Frontal cortex (tissue), 4 donors: ENCODE measurements around the gene FOXK2. TPM values are rescaled to one million over a fixed set of nuclear protein-coding genes. Genes with fewer than 3 reads are reported as not detected.

Experiments
- DNase-seq, 2 donors: peaks; one replicate each; pipeline ENCODE4 v3.0.0; 2012; ENCODE audit warnings: low spot score in 2 of 2
- FAIRE-seq: peaks from 2 replicates; lab custom pipeline; 2012; peaks lifted over from hg19 to GRCh38; lab: Jason Lieb, UNC
- total RNA-seq: library from RNA; depleted of rRNA; stranded (reverse); fragments of >200 nt; gene quantifications from one replicate; pipeline ENCODE4 v1.2.3, GENCODE V29; 2014
- donor health status: control.
- donor health status: control.
- donor health status: control.

Gene FOXK2
- total RNA-seq, 1 donor from 2014 or later = 40.8 TPM

DNA sequence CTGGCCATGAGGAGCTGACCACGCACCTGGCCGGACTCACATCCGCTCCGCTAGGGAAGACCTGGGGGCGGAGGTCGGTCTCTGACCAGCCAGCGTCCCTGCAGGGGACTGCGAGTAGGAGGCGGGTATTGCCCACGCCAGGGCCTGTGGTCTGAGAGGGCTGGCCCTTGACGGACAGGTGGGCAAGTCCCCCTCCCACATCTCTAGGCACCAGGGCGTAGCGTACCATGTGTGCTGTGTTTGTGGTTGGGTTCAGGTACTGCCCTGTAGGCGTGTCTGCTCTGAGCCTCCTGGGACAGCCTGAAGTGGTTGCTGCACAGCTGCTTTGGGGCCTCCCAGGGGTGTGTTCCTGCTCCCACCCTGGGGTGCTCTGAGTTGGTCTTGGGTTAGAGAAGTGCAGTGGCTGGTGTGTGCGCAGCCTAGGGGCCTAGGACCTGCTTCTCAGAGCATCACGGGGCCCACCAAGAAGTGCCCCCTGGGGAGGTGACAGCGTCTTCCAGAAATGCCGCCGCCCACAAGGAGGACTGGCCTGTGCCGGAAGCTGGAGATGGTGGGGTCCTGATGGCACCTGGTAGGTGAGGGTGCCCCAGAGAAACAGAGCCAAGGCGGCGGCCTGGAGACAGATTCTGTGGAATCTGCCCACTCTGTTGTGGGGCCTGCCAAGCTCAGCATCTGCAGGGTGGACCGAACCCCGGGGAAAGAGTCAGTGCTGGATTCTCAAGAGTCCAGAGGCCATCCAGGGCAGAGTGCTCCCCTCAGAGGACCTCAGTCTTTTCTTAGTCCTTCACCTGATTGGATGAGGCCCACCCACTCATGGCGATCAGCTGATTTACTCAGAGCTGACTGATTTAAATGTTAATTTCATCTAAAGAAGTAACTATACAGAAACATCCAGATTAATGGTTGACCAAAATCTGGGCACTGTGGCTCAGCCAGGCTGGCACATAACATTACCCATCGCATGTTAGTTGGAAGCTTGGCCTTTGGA, 80.4 kb downstream of the FOXK2 start:
- DNase-seq = no peak
- no peak for FAIRE-seq

- no peak for FAIRE-seq
- DNase-seq = no peak
Observed at GRCh38 chr17:82600731-82601446, 81.4 kb downstream of the FOXK2 start.

DNA sequence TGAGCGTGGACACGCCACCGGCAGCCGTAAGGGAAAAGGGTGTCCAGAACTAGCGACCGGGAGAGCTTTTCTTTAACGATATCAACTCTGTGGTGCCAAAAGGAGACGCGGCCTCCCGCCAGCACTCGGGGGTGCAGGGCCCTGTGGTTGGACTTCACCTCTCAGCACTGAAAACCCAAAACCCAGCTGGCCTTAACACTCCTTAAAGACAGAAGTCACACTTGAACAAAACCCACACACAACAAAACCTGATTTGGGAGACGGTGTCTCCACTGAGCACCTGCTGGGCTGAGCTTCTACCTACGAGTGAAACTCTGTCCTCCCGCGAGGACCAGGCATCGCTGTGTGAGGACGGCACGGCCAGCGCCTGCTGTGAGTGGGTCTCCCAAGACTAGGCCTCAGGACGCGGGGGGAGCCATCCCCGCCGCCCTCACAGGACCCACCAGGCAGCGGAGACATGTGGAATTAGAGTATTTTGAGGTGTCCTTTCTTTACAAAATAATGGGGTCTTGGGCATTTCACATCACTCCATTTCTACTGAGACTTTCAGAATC, 82.0 kb downstream of the FOXK2 start:
- no peak for FAIRE-seq
- no peak for DNase-seq

DNA sequence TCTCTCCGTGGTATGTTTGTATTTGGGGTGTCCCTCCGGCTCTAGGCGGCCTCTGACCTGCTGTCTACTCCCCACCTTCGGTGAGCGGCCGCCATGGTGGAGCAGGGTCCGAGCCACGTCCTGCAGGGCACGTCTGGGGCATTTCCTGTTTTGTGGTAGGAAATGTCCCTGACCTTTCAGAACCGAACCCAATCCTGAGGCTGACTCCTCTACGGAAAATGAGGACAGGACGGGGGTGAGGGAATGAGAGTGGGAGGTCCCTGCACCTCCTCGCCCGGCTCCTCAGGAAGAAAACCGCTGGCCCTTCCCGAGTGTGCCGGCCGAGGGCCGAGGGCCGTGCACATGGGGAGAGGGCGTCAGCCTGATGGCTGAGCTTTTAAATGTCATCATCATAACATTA, 83.0 kb downstream of the FOXK2 start:
- DNase-seq = no peak
- no peak for FAIRE-seq

- DNase-seq = no peak
- FAIRE-seq = no peak
Observed at GRCh38 chr17:82602986-82603710, 83.6 kb downstream of the FOXK2 start.

DNA sequence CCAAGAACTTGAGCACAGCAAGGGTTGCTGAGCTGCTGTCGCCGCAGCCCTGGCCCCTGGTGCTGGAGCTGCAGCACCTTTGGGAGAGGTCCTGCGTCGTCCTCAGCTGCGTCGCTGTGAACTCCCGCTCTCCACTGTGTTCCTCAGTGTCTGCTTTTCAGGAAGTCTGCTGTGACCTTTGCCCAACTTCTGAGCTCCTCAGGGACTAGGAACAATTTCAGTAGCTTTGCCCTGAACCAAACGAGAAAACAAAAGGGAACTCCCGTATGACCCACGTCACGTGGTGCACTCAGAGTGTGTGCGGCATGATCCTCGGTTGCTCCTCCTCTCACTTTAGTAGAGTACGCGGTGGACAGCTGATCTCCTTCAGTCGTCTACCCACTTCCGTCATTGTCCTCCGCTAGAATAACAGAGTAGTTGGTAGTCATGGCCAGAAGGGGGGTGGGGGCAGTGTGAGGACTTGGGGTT, 84.5 kb downstream of the FOXK2 start:
- DNase-seq (peak; percentile 64 to 74), FAIRE-seq (no peak)

- DNase-seq (no peak), FAIRE-seq (no peak)
Observed at GRCh38 chr17:82604532-82604931, 85.0 kb downstream of the FOXK2 start.

- DNase-seq (no peak), FAIRE-seq (no peak)
Observed at GRCh38 chr17:82605939-82606600, 86.5 kb downstream of the FOXK2 start.

GRCh38 chr17:82608816-82609215, 89.3 kb downstream of the FOXK2 start:
- DNase-seq (no peak), FAIRE-seq (no peak)

DNA sequence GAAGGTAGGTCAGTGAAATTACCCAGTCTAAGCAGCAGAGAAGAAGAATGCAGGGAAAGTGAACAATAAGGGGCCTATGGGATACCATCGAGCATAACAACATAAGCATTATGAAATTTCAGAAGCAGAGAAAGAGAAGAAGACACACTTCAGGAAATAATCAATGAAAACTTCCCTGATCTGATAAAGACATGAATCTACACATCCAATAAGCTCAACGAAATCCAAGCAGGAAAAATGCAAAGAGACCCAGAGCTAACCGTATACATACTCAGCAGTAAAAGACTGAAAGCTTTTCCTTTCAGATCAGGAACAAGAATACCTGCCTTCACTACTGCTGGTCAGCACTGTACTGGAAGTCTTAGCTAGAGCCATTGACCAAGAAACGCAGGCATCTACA, 90.1 kb downstream of the FOXK2 start:
- DNase-seq (no peak), FAIRE-seq (no peak)

DNA sequence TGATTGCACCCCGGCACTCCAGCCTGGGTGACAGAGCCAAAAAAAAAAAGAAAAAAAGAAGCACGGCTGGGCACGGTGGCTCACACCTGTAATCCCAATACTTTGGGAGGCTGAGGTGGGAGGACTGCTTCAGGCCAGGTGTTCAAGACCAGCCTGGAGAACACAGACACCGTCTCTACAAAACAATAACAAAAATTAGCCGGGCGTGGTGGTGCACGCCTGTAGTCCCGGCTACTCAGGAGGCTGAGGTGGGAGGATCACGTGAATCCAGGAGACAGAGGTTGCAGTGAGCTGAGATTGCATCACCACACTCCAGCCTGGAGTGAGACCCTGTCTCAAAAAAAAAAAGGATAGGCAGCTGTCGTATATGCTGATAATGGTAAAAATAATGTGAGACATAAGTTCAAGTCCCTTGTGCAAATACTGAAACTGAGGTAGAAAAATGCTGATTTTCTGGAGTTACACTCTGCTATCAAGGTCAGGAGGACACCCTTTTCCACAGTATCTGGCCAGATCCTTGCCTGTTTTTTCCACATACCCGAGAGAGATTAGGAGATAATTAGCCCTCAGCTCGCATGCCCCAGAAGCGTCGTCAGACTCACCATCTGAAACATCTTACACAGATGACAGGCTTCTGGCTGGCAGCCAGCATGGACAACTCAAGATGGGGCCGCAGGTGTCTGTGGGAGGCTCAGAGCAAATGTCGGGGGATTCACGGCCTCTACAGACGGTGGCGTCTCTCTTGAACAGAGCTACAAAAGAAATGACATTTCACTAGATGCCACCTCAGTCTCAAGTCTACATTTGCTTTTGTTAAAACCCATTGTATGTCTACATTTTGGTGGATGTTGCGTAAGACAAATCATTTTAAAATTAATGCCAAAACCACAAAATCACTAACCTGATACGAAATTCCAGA, 91.9 kb downstream of the FOXK2 start:
- DNase-seq (no peak), FAIRE-seq (no peak)

- DNase-seq (no peak), FAIRE-seq (no peak)
Observed at GRCh38 chr17:82613283-82614094, 94.0 kb downstream of the FOXK2 start.

DNA sequence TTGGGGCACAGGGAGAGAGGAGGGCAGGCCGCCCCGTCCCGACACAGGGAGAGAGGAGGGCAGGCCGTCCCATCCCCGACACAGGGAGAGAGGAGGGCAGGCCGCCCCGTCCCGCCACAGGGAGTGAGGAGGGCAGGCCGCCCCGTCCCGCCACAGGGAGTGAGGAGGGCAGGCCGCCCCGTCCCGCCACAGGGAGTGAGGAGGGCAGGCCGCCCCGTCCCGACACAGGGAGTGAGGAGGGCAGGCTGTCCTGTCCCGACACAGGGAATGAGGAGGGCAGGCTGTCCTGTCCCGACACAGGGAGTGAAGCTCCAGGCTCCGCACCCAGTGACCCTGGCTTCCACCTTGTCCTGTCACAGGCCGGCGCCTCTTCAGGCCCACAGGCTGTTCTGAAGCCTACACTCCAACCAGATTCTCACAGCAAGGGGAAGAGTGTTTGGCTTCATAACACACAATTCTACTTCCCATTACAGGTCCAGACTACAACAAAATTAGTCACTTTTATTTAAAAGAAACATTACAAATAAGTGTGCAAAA, 94.6 kb downstream of the FOXK2 start:
- no peak for DNase-seq
- no peak for FAIRE-seq

- FAIRE-seq (no peak), DNase-seq (no peak)
Observed at GRCh38 chr17:82615084-82616020, 95.8 kb downstream of the FOXK2 start.

DNA sequence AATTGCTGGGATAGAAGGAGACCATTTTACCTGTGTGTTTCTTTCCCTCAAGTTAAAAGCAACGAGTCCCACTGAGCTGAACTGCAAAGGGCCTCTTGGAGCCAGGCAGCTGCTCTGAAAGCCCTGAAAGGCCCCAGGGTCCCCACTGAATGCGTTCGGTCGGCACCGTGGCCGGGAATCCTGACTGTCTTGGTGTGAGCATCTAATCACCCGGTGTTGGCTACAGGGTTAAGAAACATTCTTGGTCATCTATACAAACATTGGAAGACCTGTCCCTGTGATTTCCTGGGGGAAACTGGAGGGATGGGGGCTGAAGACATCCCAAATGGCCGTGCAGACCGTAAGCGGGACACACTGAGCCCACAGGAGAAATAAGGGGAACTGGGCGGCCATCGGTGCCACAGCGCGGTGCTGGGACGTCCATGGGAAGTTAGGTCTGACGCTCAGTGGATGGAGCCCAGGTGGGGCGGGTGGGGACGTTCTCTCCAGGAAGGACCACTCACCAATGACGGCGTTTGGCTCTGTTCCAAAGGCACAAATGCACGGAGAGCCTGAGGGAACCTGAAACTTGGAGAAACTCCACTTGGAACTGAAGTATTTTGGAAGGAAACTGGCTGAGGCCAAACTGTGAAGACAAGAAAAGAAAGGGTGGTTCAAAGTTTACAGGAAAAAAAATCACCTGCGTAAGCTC, 96.6 kb downstream of the FOXK2 start:
- no peak for FAIRE-seq

GRCh38 chr17:82619211-82619610, 99.7 kb downstream of the FOXK2 start:
- no peak for FAIRE-seq
- DNase-seq = no peak

More for the DNA sequence above, 96.6 kb downstream of the FOXK2 start:
- no peak for DNase-seq
